NOMO-1 treated with dmso at 0.1 percent for 144 hours (cell line): ENCODE results near the gene GRIN1.

Experiments
- DNase-seq: peaks from one replicate; lab custom pipeline; 2025; ENCODE audit not compliant: unreplicated experiment; lab: John Stamatoyannopoulos, UW

Gene GRIN1

DNA sequence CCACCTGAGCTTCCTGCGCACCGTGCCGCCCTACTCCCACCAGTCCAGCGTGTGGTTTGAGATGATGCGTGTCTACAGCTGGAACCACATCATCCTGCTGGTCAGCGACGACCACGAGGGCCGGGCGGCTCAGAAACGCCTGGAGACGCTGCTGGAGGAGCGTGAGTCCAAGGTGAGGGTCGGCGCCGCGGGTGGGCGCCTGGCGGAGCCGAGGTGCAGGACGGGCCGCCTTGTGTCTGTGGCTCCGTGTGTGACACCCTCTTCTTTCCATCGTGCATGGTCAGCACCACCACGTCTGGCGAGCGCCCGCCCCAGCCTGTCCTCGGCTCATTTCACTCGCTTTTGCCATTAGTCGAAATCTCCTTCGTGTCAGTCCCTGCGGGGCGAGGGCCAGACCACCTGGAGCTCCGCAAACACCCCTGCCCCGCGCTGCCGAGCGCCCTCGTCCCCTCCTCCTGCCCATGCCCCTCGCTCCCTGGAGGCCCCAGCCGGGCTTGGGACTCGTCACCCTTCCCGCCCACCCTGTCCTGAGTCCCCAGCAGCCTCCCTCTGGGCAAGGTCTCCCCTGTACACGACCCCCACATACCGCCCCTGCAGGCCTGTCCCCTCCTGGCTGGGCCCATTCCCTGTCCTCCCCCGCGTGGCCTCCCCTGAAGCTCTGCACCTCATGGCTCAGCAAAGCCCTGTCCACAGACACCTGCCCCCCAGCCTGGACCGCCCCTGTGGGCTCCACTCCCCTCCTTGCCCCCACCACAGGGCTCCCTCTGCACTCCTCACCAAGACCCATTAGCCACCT, 7.0 kb downstream of the GRIN1 start:
- no peak for DNase-seq

DNA sequence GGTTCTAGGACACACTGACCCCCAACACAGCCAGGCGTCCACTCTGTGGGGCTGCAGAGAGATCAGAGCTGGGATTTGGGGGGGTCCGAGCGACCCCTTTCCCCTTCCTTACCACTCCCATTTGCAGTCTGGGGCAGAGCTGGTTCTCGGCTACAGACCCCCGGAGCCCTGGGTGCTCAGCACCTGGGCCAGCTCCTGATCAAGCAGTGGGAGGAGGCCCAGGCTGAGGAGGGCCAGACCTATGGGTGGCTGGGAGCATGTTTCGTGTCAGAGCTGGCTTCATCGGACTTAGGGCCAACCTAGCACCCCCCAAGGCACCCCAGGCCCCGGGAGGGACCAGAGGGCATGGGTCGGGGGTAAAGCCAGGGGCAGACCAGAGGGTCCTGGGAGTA, 7.6 kb downstream of the GRIN1 start:
- no peak for DNase-seq

- DNase-seq = no peak
These were observed 8.3 kb downstream of the GRIN1 start for GRCh38 chr9:137147091-137147792.

GRCh38 chr9:137147793-137148160, 8.8 kb downstream of the GRIN1 start:
- DNase-seq = no peak

- DNase-seq = no peak
These were observed 9.3 kb downstream of the GRIN1 start for GRCh38 chr9:137148242-137148641.

- DNase-seq = no peak
These were observed 9.7 kb downstream of the GRIN1 start for GRCh38 chr9:137148661-137149060.

DNA sequence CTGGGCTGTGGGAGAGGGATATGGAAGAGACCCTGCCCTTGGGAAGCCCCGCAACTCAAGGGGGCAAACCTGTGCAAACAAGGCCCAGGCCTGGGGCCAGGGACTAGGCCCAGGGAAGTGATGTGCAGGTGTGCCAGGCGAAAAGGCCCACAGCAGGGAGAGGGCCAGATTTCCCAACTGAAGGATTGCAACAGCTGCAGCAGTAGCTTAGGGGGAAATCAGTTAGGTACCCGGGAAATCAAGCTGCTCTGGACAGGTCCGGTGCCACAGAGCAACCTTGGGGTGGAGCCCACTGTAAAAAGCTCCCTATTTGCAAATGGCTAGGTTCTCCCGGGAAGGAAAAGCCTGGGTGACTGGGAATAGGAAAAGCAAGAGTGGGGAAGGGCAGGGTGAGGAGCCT, 10.4 kb downstream of the GRIN1 start:
- DNase-seq = no peak

GRCh38 chr9:137149942-137150616, 11.1 kb downstream of the GRIN1 start:
- no peak for DNase-seq

GRCh38 chr9:137150617-137151457, 11.9 kb downstream of the GRIN1 start:
- no peak for DNase-seq

- DNase-seq = no peak
These were observed 14.0 kb downstream of the GRIN1 start for GRCh38 chr9:137152844-137153405.

GRCh38 chr9:137156567-137157375, 17.8 kb downstream of the GRIN1 start:
- no peak for DNase-seq

DNA sequence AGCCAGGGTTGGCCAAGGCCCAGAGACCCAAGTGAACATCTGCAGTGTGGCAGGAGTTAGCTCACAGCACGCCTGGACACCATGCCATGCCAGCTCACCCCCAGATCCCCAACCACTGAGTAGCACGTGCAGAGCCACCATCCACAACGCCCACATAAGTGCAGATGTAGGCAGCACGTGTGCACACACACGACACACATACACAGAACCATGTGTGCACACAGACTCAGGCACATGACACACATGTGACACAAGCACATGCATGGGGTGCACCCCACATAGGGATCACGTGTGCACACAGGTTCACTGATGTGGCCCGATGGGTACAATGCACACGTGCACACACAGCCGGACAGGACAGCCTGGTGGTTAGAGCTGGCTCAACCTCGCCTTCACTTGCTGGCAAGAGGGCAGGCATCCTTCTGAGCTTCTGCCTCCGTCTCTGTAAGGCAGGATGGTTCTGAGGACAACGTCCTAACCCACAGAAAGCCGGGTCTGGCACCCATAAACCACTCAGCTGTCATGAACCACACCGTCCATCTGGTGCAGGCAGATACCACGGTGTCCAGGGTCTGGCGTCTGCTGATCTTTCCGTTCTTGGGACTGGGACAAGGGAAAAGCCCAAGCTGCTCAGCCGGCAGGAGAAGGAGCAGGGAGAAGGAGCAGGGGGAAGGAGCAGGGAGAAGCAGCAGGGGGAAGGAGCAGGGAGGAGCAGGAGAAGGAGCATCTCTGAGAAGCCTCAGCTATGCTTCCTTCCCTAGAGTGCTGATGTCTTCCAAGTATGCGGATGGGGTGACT, 18.9 kb downstream of the GRIN1 start:
- DNase-seq = no peak

GRCh38 chr9:137158625-137159024, 19.7 kb downstream of the GRIN1 start:
- no peak for DNase-seq

DNA sequence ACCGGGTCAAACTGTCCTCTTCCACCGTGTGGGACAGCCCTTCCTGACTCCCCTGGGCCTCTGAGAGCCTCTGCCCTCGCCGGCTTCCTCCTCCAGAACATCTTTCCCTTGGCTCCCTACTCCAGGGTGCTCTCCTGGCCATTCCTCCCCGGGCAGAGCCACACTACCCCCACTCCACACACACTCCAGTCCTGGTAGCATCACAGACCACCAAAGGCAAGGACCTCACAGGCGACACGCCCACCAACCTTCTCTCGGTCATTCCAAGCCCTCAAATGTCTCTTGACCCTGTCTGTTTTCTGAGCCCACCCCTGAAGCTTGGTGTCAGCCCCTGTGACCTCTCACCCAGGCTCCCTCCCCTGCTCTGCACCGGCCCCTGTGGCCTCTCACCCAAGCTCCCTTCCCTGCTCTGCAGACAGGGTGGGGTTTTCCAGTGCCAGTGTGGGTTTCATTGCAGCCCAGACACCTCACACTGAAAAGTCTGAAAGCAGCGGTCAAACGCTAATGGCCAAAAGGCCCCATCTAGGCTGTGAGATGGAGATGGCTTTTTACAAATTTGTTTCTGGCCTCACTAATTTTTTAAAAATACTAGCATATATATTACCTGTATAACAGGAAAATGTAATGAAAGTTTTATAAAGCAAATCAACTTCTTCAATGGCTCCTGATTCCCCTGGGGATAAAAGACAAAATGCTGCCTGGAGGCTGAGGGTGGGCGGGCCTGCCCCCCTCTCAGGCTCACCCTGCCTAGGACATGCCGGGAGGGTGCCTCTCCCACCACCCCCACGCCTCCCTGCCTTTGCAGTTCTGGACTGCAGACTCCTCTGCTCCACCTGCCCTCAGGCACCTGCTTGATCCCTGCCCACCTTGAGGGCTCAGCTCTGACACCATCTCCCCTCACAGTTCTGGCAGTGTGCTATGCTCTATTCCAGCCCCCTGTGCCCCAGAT, 20.4 kb downstream of the GRIN1 start:
- DNase-seq = no peak

GRCh38 chr9:137160054-137160425, 21.1 kb downstream of the GRIN1 start:
- no peak for DNase-seq

GRCh38 chr9:137160716-137161557, 22.0 kb downstream of the GRIN1 start:
- DNase-seq = no peak
